ENCODE results near the gene NRF1.

NRF1 gene

DNA sequence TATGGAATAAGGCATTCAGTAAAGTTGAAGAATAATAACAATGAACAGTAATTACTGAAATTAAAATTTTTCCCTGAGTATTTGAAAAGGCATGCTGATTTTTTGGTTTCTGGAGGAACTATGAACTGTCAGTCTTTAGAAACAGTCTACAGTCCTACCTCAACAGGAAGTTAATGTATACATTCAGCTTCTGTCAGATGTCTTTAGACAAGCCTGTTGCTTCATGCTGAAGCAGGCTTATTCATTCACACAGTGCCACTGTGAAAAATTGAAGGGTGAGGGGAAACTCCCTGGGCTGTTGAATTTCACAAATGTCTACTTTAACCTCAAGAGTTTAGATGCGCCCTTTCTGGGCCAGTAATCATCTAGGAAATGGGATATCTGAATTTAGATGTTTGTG, 3.5 kb downstream of the NRF1 start:
- TF ChIP-seq YY1 (IDR thresholded peaks at IDR 0.05; ENCODE audit: low read depth), result no peak
- no peak for TF ChIP-seq FOXM1 (IDR thresholded peaks at IDR 0.05; ENCODE audit: borderline replicate concordance, low read depth)
- TF ChIP-seq TCF12 (IDR thresholded peaks at IDR 0.05; ENCODE audit: low read depth), result no peak
- TF ChIP-seq, protein P1, sequence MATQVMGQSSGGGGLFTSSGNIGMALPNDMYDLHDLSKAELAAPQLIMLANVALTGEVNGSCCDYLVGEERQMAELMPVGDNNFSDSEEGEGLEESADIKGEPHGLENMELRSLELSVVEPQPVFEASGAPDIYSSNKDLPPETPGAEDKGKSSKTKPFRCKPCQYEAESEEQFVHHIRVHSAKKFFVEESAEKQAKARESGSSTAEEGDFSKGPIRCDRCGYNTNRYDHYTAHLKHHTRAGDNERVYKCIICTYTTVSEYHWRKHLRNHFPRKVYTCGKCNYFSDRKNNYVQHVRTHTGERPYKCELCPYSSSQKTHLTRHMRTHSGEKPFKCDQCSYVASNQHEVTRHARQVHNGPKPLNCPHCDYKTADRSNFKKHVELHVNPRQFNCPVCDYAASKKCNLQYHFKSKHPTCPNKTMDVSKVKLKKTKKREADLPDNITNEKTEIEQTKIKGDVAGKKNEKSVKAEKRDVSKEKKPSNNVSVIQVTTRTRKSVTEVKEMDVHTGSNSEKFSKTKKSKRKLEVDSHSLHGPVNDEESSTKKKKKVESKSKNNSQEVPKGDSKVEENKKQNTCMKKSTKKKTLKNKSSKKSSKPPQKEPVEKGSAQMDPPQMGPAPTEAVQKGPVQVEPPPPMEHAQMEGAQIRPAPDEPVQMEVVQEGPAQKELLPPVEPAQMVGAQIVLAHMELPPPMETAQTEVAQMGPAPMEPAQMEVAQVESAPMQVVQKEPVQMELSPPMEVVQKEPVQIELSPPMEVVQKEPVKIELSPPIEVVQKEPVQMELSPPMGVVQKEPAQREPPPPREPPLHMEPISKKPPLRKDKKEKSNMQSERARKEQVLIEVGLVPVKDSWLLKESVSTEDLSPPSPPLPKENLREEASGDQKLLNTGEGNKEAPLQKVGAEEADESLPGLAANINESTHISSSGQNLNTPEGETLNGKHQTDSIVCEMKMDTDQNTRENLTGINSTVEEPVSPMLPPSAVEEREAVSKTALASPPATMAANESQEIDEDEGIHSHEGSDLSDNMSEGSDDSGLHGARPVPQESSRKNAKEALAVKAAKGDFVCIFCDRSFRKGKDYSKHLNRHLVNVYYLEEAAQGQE (IDR thresholded peaks at IDR 0.05; ENCODE audit: low read depth), result no peak
- TF ChIP-seq, protein P2, sequence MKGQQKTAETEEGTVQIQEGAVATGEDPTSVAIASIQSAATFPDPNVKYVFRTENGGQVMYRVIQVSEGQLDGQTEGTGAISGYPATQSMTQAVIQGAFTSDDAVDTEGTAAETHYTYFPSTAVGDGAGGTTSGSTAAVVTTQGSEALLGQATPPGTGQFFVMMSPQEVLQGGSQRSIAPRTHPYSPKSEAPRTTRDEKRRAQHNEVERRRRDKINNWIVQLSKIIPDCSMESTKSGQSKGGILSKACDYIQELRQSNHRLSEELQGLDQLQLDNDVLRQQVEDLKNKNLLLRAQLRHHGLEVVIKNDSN (IDR thresholded peaks at IDR 0.05), result no peak
- TF ChIP-seq TAF1 (IDR thresholded peaks at IDR 0.05; ENCODE audit: low read depth), result no peak
- TF ChIP-seq, protein P3, sequence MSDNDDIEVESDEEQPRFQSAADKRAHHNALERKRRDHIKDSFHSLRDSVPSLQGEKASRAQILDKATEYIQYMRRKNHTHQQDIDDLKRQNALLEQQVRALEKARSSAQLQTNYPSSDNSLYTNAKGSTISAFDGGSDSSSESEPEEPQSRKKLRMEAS (IDR thresholded peaks at IDR 0.05), result no peak
- no peak for TF ChIP-seq TEAD4 (IDR thresholded peaks at IDR 0.05)
- no peak for TF ChIP-seq RAD21 (IDR thresholded peaks at IDR 0.05; ENCODE audit: low read depth)
- TF ChIP-seq EGR1 (IDR thresholded peaks at IDR 0.05), result no peak
- no peak for TF ChIP-seq CREB1 (IDR thresholded peaks at IDR 0.05; ENCODE audit: low read depth)
- TF ChIP-seq CEBPB (IDR thresholded peaks at IDR 0.05), result no peak
- no peak for TF ChIP-seq ZBTB7A (IDR thresholded peaks at IDR 0.05; ENCODE audit: low read depth)
- TF ChIP-seq EP300 (IDR thresholded peaks at IDR 0.05; ENCODE audit: borderline replicate concordance), result no peak
- TF ChIP-seq NFIC (IDR thresholded peaks at IDR 0.05), result no peak

DNA sequence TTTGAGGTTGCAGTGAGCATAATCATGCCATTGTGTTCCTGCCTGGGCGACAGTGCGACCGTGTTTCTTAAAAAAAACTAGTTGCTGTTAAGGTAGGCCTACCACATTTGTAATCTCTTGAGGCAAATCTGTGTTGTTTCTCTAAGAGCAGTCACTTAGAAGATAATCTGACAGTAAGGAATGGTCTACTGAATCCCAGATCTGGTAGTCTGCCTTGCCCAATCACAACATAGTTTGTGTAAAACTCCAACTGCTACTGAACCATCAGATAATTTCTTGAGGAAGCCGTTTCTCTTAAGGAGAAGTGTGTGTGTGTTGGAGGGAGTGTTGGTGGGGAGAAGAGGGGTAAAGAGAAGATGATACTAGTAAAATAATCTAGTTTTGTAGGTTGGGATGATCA, 5.0 kb downstream of the NRF1 start:
- TF ChIP-seq TCF12 (IDR thresholded peaks at IDR 0.05; ENCODE audit: low read depth) (no peak), EP300 (IDR thresholded peaks at IDR 0.05; ENCODE audit: borderline replicate concordance) (no peak), TEAD4 (IDR thresholded peaks at IDR 0.05) (no peak), FOXM1 (IDR thresholded peaks at IDR 0.05; ENCODE audit: borderline replicate concordance, low read depth) (no peak), RAD21 (IDR thresholded peaks at IDR 0.05; ENCODE audit: low read depth) (no peak), CEBPB (IDR thresholded peaks at IDR 0.05) (no peak)
- TF ChIP-seq, protein P1 (IDR thresholded peaks at IDR 0.05; ENCODE audit: low read depth), result no peak

DNA sequence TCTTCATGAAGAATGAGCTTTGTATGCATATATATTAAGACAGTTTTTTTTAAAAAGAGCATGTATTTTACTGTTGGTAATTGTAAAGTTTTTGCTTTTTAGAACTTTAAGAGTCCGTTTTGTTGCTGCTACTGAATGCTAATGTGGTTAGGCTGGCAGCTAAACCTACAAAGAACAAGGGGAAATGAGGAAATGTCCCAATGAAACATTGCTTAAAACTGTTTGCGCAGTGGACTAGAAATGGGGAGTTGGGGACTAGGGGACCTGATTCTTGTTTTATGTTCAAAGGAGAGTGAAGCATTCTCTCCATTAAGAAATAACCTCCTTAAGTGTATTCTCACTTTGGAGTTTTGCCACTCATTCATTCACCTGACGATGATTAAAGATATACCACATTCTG, 5.7 kb downstream of the NRF1 start:
- no peak for TF ChIP-seq RAD21 (IDR thresholded peaks at IDR 0.05; ENCODE audit: low read depth)
- TF ChIP-seq NFIC (IDR thresholded peaks at IDR 0.05), result no peak
- no peak for TF ChIP-seq EP300 (IDR thresholded peaks at IDR 0.05; ENCODE audit: borderline replicate concordance)
- TF ChIP-seq CREB1 (IDR thresholded peaks at IDR 0.05; ENCODE audit: low read depth), result no peak
- no peak for TF ChIP-seq TCF12 (IDR thresholded peaks at IDR 0.05; ENCODE audit: low read depth)
- no peak for TF ChIP-seq TEAD4 (IDR thresholded peaks at IDR 0.05)
- TF ChIP-seq CEBPB (IDR thresholded peaks at IDR 0.05), result no peak
- no peak for TF ChIP-seq EGR1 (IDR thresholded peaks at IDR 0.05)
- no peak for TF ChIP-seq FOXM1 (IDR thresholded peaks at IDR 0.05; ENCODE audit: borderline replicate concordance, low read depth)
- TF ChIP-seq, protein P3 (IDR thresholded peaks at IDR 0.05), result no peak
- TF ChIP-seq, protein P2 (IDR thresholded peaks at IDR 0.05), result no peak
- no peak for TF ChIP-seq YY1 (IDR thresholded peaks at IDR 0.05; ENCODE audit: low read depth)
- no peak for TF ChIP-seq TAF1 (IDR thresholded peaks at IDR 0.05; ENCODE audit: low read depth)
- TF ChIP-seq, protein P1 (IDR thresholded peaks at IDR 0.05; ENCODE audit: low read depth), result no peak

DNA sequence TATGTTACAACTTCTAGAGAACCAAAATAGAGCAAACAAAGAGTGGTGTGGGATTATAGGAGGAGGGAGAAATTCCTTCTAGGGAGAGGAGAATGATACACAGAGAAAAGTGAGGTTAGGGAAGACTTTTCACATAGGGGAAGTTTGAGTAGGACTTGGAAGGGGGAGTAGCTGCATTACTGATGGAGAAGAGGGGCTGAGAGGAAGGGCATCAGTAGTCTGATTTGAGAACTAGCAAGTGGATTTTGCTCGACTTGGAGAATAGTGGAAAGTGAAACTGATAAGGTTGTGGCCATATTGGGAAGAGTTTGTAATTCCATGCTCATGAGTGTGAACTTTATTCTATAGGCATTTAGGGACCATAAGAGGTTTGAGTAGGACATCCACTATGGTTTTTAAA, 6.1 kb downstream of the NRF1 start:
- TF ChIP-seq YY1 (IDR thresholded peaks at IDR 0.05; ENCODE audit: low read depth), result no peak
- TF ChIP-seq, protein P1 (IDR thresholded peaks at IDR 0.05; ENCODE audit: low read depth), result no peak
- TF ChIP-seq TAF1 (IDR thresholded peaks at IDR 0.05; ENCODE audit: low read depth), result no peak
- TF ChIP-seq, protein P2 (IDR thresholded peaks at IDR 0.05), result no peak
- no peak for TF ChIP-seq FOXM1 (IDR thresholded peaks at IDR 0.05; ENCODE audit: borderline replicate concordance, low read depth)
- no peak for TF ChIP-seq TEAD4 (IDR thresholded peaks at IDR 0.05)
- no peak for TF ChIP-seq CEBPB (IDR thresholded peaks at IDR 0.05)
- TF ChIP-seq EP300 (IDR thresholded peaks at IDR 0.05; ENCODE audit: borderline replicate concordance), result no peak
- no peak for TF ChIP-seq EGR1 (IDR thresholded peaks at IDR 0.05)
- no peak for TF ChIP-seq RAD21 (IDR thresholded peaks at IDR 0.05; ENCODE audit: low read depth)

Data from Ishikawa (cell line).